ENCODE results near the gene TMEM184B.
A peak's percentile ranks its signal among the peaks of the same experiment; 100 is the strongest.

The TMEM184B gene

GRCh38 chr22:38285018-38285417 is 12.2 kb upstream of the TMEM184B start:
- H3K4me2 ChIP-seq (ENCODE audit: insufficient read depth, low read length, poor library complexity, severe bottlenecking): no peak overlapping the region
- no peak overlapping the region for H3K18ac ChIP-seq (ENCODE audit: low read length)
- H3K36me3 ChIP-seq (replicated peaks in 1 of 2; ENCODE audit: control insufficient read depth in 2 of 2, insufficient read depth in 2 of 2, low read length in 2 of 2): peaks cover 13 to 30% of the 10 kb centered on the region in 2 donors
- no peak overlapping the region for H4K8ac ChIP-seq (ENCODE audit: low read depth, low read length)
- no peak overlapping the region for H3K14ac ChIP-seq (ENCODE audit: low read length)
- H3K27me3 ChIP-seq (ENCODE audit: control insufficient read depth in 3 of 3, insufficient read depth in 3 of 3, low read depth in 1 of 3, low read length in 3 of 3): no peaks in the 10 kb centered on the region
- no peak overlapping the region for H2AK5ac ChIP-seq (ENCODE audit: low read depth, low read length)
- no peak overlapping the region for H3K4me3 ChIP-seq (ENCODE audit: low read length in 2 of 2)
- no peak overlapping the region for H3K4ac ChIP-seq (ENCODE audit: low read length)
- no peak overlapping the region for H2BK120ac ChIP-seq (ENCODE audit: low read depth, low read length)
- no peaks in the 10 kb centered on the region for H3K79me1 ChIP-seq (ENCODE audit: low read depth, low read length)
- H4K91ac ChIP-seq (ENCODE audit: low read depth, low read length, poor library complexity): no peak overlapping the region
- no peak overlapping the region for H3K27ac ChIP-seq (replicated peaks; ENCODE audit: low read length)
- H3K4me1 ChIP-seq (ENCODE audit: control insufficient read depth in 2 of 2, insufficient read depth in 1 of 2, low read depth in 1 of 2, low read length in 2 of 2): peaks cover 7 to 12% of the 10 kb centered on the region in 2 donors
- no CpG with 5 or more reads among the region's 8 CpGs for WGBS, 2 donors (ENCODE audit: extremely low coverage in 2 of 2, insufficient read length in 2 of 2, insufficient replicate concordance in 1 of 2)
- H2BK12ac ChIP-seq (ENCODE audit: low read length): no peak overlapping the region
- DNase-seq (ENCODE audit: low spot score): no peak
- no peak overlapping the region for H3K9ac ChIP-seq (ENCODE audit: low read depth, low read length, poor library complexity)
- no peak overlapping the region for H2BK5ac ChIP-seq (ENCODE audit: low read length)
- no peaks in the 10 kb centered on the region for H3K9me3 ChIP-seq (replicated peaks in 1 of 2; ENCODE audit: control insufficient read depth in 2 of 2, insufficient read depth in 1 of 2, low read depth in 1 of 2, low read length in 2 of 2)
- H2AFZ ChIP-seq (ENCODE audit: low read length): no peak overlapping the region
- H2BK15ac ChIP-seq (ENCODE audit: low read length): no peak overlapping the region
- H3K23ac ChIP-seq (ENCODE audit: low read depth, low read length, poor library complexity): no peak overlapping the region

- H3K27me3 ChIP-seq (ENCODE audit: control insufficient read depth in 3 of 3, insufficient read depth in 3 of 3, low read depth in 1 of 3, low read length in 3 of 3): no peaks in the 10 kb centered on the region
- H2BK120ac ChIP-seq (ENCODE audit: low read depth, low read length): no peak overlapping the region
- no peak overlapping the region for H2BK5ac ChIP-seq (ENCODE audit: low read length)
- H3K4me2 ChIP-seq (ENCODE audit: insufficient read depth, low read length, poor library complexity, severe bottlenecking): no peak overlapping the region
- no peak overlapping the region for H3K18ac ChIP-seq (ENCODE audit: low read length)
- H3K23ac ChIP-seq (ENCODE audit: low read depth, low read length, poor library complexity): no peak overlapping the region
- no peak overlapping the region for H3K4me3 ChIP-seq (ENCODE audit: low read length in 2 of 2)
- H4K91ac ChIP-seq (ENCODE audit: low read depth, low read length, poor library complexity): no peak overlapping the region
- H3K36me3 ChIP-seq (replicated peaks in 1 of 2; ENCODE audit: control insufficient read depth in 2 of 2, insufficient read depth in 2 of 2, low read length in 2 of 2): peaks cover 7 to 22% of the 10 kb centered on the region in 2 donors
- DNase-seq (ENCODE audit: low spot score): no peak
- no CpG with 5 or more reads among the region's 5 CpGs for WGBS, 2 donors (ENCODE audit: extremely low coverage in 2 of 2, insufficient read length in 2 of 2, insufficient replicate concordance in 1 of 2)
- H3K9ac ChIP-seq (ENCODE audit: low read depth, low read length, poor library complexity): no peak overlapping the region
- no peak overlapping the region for H2BK15ac ChIP-seq (ENCODE audit: low read length)
- H4K8ac ChIP-seq (ENCODE audit: low read depth, low read length): no peak overlapping the region
- H2AFZ ChIP-seq (ENCODE audit: low read length): no peak overlapping the region
- no peak overlapping the region for H2BK12ac ChIP-seq (ENCODE audit: low read length)
- H3K14ac ChIP-seq (ENCODE audit: low read length): no peak overlapping the region
- peak overlapping the region; percentile 11 for H3K27ac ChIP-seq (replicated peaks; ENCODE audit: low read length)
- H3K79me1 ChIP-seq (ENCODE audit: low read depth, low read length): no peaks in the 10 kb centered on the region
- no peak overlapping the region for H3K4ac ChIP-seq (ENCODE audit: low read length)
- H3K4me1 ChIP-seq (ENCODE audit: control insufficient read depth in 2 of 2, insufficient read depth in 1 of 2, low read depth in 1 of 2, low read length in 2 of 2): peaks cover 7 to 12% of the 10 kb centered on the region in 2 donors
- no peak overlapping the region for H2AK5ac ChIP-seq (ENCODE audit: low read depth, low read length)
- H3K9me3 ChIP-seq (replicated peaks in 1 of 2; ENCODE audit: control insufficient read depth in 2 of 2, insufficient read depth in 1 of 2, low read depth in 1 of 2, low read length in 2 of 2): no peaks in the 10 kb centered on the region
These were observed 11.2 kb upstream of the TMEM184B start for GRCh38 chr22:38284042-38284402.

GRCh38 chr22:38282397-38282796 is 9.6 kb upstream of the TMEM184B start:
- no CpG with 5 or more reads among the region's 9 CpGs for WGBS, 2 donors (ENCODE audit: extremely low coverage in 2 of 2, insufficient read length in 2 of 2, insufficient replicate concordance in 1 of 2)
- no peak overlapping the region for H2BK5ac ChIP-seq (ENCODE audit: low read length)
- H3K23ac ChIP-seq (ENCODE audit: low read depth, low read length, poor library complexity): no peak overlapping the region
- H3K4me3 ChIP-seq (ENCODE audit: low read length in 2 of 2): no peak overlapping the region
- H3K79me1 ChIP-seq (ENCODE audit: low read depth, low read length): no peaks in the 10 kb centered on the region
- no peak overlapping the region for H2AFZ ChIP-seq (ENCODE audit: low read length)
- no peak overlapping the region for H2BK12ac ChIP-seq (ENCODE audit: low read length)
- no peak overlapping the region for H4K8ac ChIP-seq (ENCODE audit: low read depth, low read length)
- H2AK5ac ChIP-seq (ENCODE audit: low read depth, low read length): no peak overlapping the region
- no peak overlapping the region for H3K4ac ChIP-seq (ENCODE audit: low read length)
- no peak overlapping the region for H3K4me2 ChIP-seq (ENCODE audit: insufficient read depth, low read length, poor library complexity, severe bottlenecking)
- no peak overlapping the region for H3K27ac ChIP-seq (replicated peaks; ENCODE audit: low read length)
- no peaks in the 10 kb centered on the region for H3K9me3 ChIP-seq (replicated peaks in 1 of 2; ENCODE audit: control insufficient read depth in 2 of 2, insufficient read depth in 1 of 2, low read depth in 1 of 2, low read length in 2 of 2)
- H3K36me3 ChIP-seq (replicated peaks in 1 of 2; ENCODE audit: control insufficient read depth in 2 of 2, insufficient read depth in 2 of 2, low read length in 2 of 2): peaks cover 6 to 14% of the 10 kb centered on the region in 2 donors
- H2BK120ac ChIP-seq (ENCODE audit: low read depth, low read length): no peak overlapping the region
- no peak overlapping the region for H2BK15ac ChIP-seq (ENCODE audit: low read length)
- no peak overlapping the region for H4K91ac ChIP-seq (ENCODE audit: low read depth, low read length, poor library complexity)
- H3K18ac ChIP-seq (ENCODE audit: low read length): no peak overlapping the region
- H3K14ac ChIP-seq (ENCODE audit: low read length): no peak overlapping the region
- no peaks in the 10 kb centered on the region for H3K27me3 ChIP-seq (ENCODE audit: control insufficient read depth in 3 of 3, insufficient read depth in 3 of 3, low read depth in 1 of 3, low read length in 3 of 3)
- peaks cover 7 to 10% of the 10 kb centered on the region in 2 donors for H3K4me1 ChIP-seq (ENCODE audit: control insufficient read depth in 2 of 2, insufficient read depth in 1 of 2, low read depth in 1 of 2, low read length in 2 of 2)
- DNase-seq (ENCODE audit: low spot score): no peak
- no peak overlapping the region for H3K9ac ChIP-seq (ENCODE audit: low read depth, low read length, poor library complexity)

GRCh38 chr22:38276166-38276565 is 3.4 kb upstream of the TMEM184B start:
- Histone ChIP-seq H3K4me1 (ENCODE audit: control insufficient read depth in 2 of 2, insufficient read depth in 1 of 2, low read depth in 1 of 2, low read length in 2 of 2) (peaks cover 15% of the 10 kb centered on the region in 2 donors), H3K36me3 (replicated peaks in 1 of 2; ENCODE audit: control insufficient read depth in 2 of 2, insufficient read depth in 2 of 2, low read length in 2 of 2) (no peaks in the 10 kb centered on the region), H3K27ac (replicated peaks; ENCODE audit: low read length) (no peak overlapping the region), H2BK120ac (ENCODE audit: low read depth, low read length) (no peak overlapping the region), H3K79me1 (ENCODE audit: low read depth, low read length) (peaks cover 8% of the 10 kb centered on the region), H2BK5ac (ENCODE audit: low read length) (no peak overlapping the region), H3K27me3 (ENCODE audit: control insufficient read depth in 3 of 3, insufficient read depth in 3 of 3, low read depth in 1 of 3, low read length in 3 of 3) (no peaks in the 10 kb centered on the region), H3K4me2 (ENCODE audit: insufficient read depth, low read length, poor library complexity, severe bottlenecking) (no peak overlapping the region), H2AFZ (ENCODE audit: low read length) (no peak overlapping the region), H2AK5ac (ENCODE audit: low read depth, low read length) (peak overlapping the region; percentile 36), H3K4me3 (ENCODE audit: low read length in 2 of 2) (no peak overlapping the region), H3K14ac (ENCODE audit: low read length) (no peak overlapping the region), H3K9me3 (replicated peaks in 1 of 2; ENCODE audit: control insufficient read depth in 2 of 2, insufficient read depth in 1 of 2, low read depth in 1 of 2, low read length in 2 of 2) (no peaks in the 10 kb centered on the region), H2BK12ac (ENCODE audit: low read length) (no peak overlapping the region), H2BK15ac (ENCODE audit: low read length) (no peak overlapping the region), H3K23ac (ENCODE audit: low read depth, low read length, poor library complexity) (no peak overlapping the region), H3K9ac (ENCODE audit: low read depth, low read length, poor library complexity) (no peak overlapping the region), H3K18ac (ENCODE audit: low read length) (no peak overlapping the region), H3K4ac (ENCODE audit: low read length) (no peak overlapping the region), H4K91ac (ENCODE audit: low read depth, low read length, poor library complexity) (no peak overlapping the region), H4K8ac (ENCODE audit: low read depth, low read length) (no peak overlapping the region)
- DNase-seq (ENCODE audit: low spot score): no peak
- WGBS, 2 donors (ENCODE audit: extremely low coverage in 2 of 2, insufficient read length in 2 of 2, insufficient replicate concordance in 1 of 2): no CpG with 5 or more reads among the region's 2 CpGs
